Measurements from ENCODE around the gene CFB. TPM values are rescaled to one million over a fixed set of nuclear protein-coding genes. Genes with fewer than 3 reads are reported as not detected.
"Not testable (repeated sequence)": the region's sequence is repeated elsewhere in the genome, so short reads cannot be mapped to it uniquely, and the experiment has no call there.

The CFB gene
- total RNA-seq, 1 donor from 2014 or later, result not detected

DNA sequence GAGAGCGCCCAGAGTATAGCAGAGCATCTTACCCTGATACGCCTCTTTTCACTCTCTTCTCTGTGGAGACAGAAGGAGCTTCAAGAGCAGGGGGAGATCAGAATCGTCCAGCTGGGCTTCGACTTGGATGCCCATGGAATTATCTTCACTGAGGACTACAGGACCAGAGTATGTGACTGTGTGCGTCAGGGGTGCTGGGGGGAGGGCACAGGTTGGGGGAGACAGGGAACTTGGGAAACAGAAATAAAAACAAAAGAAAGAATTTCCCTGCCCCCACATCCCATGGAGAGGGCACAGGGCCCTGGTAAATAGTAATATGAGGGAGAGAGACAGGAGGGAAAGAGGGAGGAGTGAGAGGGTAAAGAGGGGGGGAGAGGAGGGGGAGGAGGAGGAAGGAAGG, 32.9 kb downstream of the CFB start:
- H3K4me3 Mint-ChIP-seq, result no peak overlapping the region
- TF ChIP-seq, protein P1, sequence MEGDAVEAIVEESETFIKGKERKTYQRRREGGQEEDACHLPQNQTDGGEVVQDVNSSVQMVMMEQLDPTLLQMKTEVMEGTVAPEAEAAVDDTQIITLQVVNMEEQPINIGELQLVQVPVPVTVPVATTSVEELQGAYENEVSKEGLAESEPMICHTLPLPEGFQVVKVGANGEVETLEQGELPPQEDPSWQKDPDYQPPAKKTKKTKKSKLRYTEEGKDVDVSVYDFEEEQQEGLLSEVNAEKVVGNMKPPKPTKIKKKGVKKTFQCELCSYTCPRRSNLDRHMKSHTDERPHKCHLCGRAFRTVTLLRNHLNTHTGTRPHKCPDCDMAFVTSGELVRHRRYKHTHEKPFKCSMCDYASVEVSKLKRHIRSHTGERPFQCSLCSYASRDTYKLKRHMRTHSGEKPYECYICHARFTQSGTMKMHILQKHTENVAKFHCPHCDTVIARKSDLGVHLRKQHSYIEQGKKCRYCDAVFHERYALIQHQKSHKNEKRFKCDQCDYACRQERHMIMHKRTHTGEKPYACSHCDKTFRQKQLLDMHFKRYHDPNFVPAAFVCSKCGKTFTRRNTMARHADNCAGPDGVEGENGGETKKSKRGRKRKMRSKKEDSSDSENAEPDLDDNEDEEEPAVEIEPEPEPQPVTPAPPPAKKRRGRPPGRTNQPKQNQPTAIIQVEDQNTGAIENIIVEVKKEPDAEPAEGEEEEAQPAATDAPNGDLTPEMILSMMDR (conservative IDR thresholded peaks at IDR 0.05), result no peak
- no peaks in the 10 kb centered on the region for H3K27me3 Mint-ChIP-seq (ENCODE audit: low read depth)
- H3K9me3 Mint-ChIP-seq, result no peaks in the 10 kb centered on the region
- H3K36me3 Mint-ChIP-seq (ENCODE audit: low read depth), result peaks cover 10% of the 10 kb centered on the region
- no peak for DNase-seq (ENCODE audit: low read depth, low spot score)
- peaks cover under 1% of the 10 kb centered on the region for H3K4me1 Mint-ChIP-seq
- H3K27ac Mint-ChIP-seq (ENCODE audit: unreplicated experiment), result no peak overlapping the region

DNA sequence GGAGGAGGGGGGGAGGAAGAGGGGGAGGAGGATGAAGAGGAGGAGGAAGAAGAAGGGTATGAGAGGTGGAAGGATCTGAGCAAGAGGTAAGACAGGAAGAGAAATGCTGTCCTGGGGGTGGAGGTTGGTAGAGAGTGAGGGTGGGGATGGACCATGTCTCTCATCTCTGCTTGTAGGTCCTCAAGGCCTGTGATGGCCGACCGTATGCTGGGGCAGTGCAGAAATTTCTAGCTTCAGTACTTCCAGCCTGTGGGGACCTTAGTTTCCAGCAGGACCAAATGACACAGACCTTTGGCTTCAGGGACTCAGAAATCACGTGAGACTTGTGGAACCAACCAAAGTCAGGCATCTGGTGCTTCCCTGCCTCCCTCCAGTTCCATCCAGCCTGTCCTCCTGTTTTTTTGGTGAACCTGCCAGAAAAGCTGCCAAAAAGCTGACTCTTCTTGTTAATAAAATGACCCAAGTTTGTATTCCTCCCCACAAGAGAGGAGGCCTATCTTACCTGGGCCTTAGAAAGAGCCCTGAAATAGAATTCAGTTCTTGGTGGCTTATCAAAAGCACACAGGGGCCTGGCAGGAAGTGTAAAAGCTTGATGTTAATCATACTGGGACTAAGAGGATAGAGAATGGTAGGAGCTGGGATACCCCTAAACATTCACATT, 33.5 kb downstream of the CFB start:
- Mint-ChIP-seq H3K27ac (ENCODE audit: unreplicated experiment) (no peak overlapping the region), H3K36me3 (ENCODE audit: low read depth) (peaks cover 7% of the 10 kb centered on the region), H3K9me3 (no peaks in the 10 kb centered on the region), H3K4me3 (no peak overlapping the region), H3K4me1 (no peaks in the 10 kb centered on the region), H3K27me3 (ENCODE audit: low read depth) (no peaks in the 10 kb centered on the region)
- DNase-seq (ENCODE audit: low read depth, low spot score), result no peak
- TF ChIP-seq, protein P1 (conservative IDR thresholded peaks at IDR 0.05), result no peak

DNA sequence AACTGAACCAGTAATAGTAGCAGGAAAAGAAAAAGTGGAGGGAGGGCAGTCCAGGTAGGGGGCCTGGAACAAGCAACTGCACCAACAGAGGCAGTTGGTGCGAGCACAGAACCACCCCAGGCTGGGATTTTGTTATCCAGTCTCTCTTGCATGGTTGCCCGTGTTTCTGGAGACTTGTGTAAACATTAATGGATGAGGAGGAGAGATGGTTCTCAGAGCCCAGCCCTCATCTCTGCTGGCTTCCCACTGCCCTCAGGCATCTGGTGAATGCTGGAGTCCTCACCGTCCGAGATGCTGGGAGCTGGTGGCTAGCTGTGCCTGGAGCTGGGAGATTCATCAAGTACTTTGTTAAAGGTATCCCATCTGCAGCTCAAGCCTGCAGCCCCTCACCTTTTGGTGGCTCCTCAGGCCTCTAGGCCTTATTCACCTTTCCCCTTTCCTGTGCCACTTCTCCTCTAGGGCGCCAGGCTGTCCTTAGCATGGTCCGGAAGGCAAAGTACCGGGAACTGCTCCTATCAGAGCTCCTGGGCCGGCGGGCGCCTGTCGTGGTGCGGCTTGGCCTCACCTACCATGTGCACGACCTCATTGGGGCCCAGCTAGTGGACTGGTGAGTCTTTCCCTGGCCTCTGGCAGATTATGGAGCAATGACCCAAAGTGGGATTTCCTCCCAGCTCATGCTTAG, 34.4 kb downstream of the CFB start:
- not testable (repeated sequence) for H3K27me3 Mint-ChIP-seq (ENCODE audit: low read depth); DNase-seq (ENCODE audit: low read depth, low spot score); H3K36me3 Mint-ChIP-seq (ENCODE audit: low read depth); H3K4me3 Mint-ChIP-seq; H3K4me1 Mint-ChIP-seq; H3K9me3 Mint-ChIP-seq
- H3K27ac Mint-ChIP-seq (ENCODE audit: unreplicated experiment), result peak overlapping the region; percentile 78

DNA sequence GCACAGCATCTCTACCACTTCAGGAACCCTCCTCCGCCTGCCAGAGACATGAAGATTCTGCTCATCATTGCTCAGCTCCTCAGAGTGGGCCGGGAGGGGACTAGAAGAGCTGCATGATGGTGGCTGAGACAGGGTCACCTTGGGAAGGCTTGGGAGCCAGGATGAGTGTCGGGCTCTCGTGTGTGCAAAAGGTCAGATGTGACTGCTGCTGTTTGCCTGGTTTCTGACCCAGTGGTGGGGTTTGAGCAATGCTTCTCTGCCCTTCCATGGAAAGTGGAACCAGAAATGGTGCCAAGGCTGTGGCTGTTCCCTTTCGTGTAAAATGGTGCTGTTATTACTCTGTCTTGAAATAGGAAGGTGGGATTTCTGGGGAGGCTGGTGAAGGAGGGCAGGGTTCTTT, 35.1 kb downstream of the CFB start:
- not testable (repeated sequence) for DNase-seq (ENCODE audit: low read depth, low spot score); H3K4me1 Mint-ChIP-seq; H3K36me3 Mint-ChIP-seq (ENCODE audit: low read depth); H3K27ac Mint-ChIP-seq (ENCODE audit: unreplicated experiment); H3K4me3 Mint-ChIP-seq; H3K9me3 Mint-ChIP-seq; H3K27me3 Mint-ChIP-seq (ENCODE audit: low read depth)

DNA sequence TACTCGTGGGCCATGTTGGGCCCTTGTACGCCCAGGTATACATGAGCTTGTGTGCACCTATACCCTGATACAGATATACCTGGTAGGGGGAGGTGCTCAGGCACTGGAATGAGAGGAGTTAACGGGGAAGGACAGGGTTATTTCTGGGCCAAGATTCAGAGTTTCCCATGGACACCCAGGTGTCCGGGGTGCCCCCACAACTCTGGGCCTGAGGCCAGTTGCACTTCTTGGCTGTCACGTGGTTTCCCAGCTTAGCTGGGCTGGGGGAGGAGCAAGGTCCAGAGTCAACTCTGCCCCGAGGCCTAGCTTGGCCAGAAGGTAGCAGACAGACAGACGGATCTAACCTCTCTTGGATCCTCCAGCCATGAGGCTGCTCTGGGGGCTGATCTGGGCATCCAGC, 35.8 kb downstream of the CFB start, which contains the start of gene C4A:
C4A (plus strand) TSS at position 314 of the 400 bp plus-strand sequence; CDS start at position 365, 51 bp downstream.
- H3K4me3 Mint-ChIP-seq; DNase-seq (ENCODE audit: low read depth, low spot score): not testable (repeated sequence)

DNA sequence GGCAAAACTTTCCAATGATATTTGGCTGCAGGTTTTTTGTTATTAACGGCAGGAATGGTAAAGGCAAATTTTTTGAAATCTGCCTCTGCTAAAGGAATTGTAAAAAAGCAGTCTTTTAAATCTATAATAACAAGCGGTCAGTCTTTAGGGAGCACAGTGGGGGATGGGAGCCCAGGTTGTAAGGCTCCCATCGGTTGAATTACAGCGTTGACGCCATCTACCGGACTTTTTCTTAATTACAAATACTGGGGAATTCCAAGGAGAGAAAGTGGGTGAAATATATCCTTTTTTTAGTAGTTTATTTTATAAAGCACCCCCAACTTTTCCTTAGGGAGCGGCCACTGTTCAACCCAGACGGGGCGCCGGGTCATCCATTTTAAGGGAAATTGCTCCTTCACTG, 43.5 kb downstream of the CFB start:
- not testable (repeated sequence) for H3K27ac Mint-ChIP-seq (ENCODE audit: unreplicated experiment); H3K4me1 Mint-ChIP-seq; H3K4me3 Mint-ChIP-seq; H3K27me3 Mint-ChIP-seq (ENCODE audit: low read depth); DNase-seq (ENCODE audit: low read depth, low spot score); H3K9me3 Mint-ChIP-seq; H3K36me3 Mint-ChIP-seq (ENCODE audit: low read depth)

More for the DNA sequence above, 35.8 kb downstream of the CFB start, which contains the start of gene C4A:
- H3K9me3 Mint-ChIP-seq; H3K27me3 Mint-ChIP-seq (ENCODE audit: low read depth); H3K27ac Mint-ChIP-seq (ENCODE audit: unreplicated experiment); H3K36me3 Mint-ChIP-seq (ENCODE audit: low read depth); H3K4me1 Mint-ChIP-seq: not testable (repeated sequence)

DNA sequence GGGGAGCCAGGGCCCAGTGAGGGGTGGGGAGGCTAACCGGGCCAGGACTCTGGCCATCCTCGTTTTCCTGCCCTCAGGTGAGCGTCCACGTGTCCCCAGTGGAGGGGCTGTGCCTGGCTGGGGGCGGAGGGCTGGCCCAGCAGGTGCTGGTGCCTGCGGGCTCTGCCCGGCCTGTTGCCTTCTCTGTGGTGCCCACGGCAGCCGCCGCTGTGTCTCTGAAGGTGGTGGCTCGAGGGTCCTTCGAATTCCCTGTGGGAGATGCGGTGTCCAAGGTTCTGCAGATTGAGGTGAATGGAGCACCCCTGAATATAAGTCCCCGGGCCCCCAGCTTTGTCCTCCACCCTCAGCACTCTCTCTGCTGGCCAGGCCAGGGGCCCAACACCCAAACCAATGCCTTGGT, 48.5 kb downstream of the CFB start:
- not testable (repeated sequence) for H3K4me1 Mint-ChIP-seq; H3K36me3 Mint-ChIP-seq (ENCODE audit: low read depth)

DNA sequence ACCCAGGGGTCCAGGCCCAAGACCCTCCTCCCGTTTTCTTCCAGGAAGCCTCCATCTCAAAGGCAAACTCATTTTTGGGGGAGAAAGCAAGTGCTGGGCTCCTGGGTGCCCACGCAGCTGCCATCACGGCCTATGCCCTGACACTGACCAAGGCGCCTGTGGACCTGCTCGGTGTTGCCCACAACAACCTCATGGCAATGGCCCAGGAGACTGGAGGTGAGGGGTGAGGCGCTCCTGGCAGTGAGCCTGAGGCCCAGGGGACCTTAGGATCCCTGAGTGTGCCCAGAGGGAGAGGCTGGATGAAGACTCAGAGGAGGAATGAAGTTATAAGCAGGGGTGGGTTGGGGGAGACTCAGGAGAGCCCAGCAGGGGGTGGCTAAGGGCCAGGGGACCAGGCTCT, 50.5 kb downstream of the CFB start:
- H3K36me3 Mint-ChIP-seq (ENCODE audit: low read depth); DNase-seq (ENCODE audit: low read depth, low spot score); H3K27ac Mint-ChIP-seq (ENCODE audit: unreplicated experiment); H3K27me3 Mint-ChIP-seq (ENCODE audit: low read depth); H3K4me1 Mint-ChIP-seq; H3K9me3 Mint-ChIP-seq; H3K4me3 Mint-ChIP-seq: not testable (repeated sequence)

More for the DNA sequence above, 48.5 kb downstream of the CFB start:
- not testable (repeated sequence) for H3K9me3 Mint-ChIP-seq; DNase-seq (ENCODE audit: low read depth, low spot score); H3K27ac Mint-ChIP-seq (ENCODE audit: unreplicated experiment); H3K27me3 Mint-ChIP-seq (ENCODE audit: low read depth); H3K4me3 Mint-ChIP-seq

Small RNA genes lying within 50 kb of the gene (microRNA-seq; reads per million reads assigned to microRNA genes)
- 3.0 reads per million for gene MIR1236

Other genes starting within 250 kb of the CFB start
- 70.9 and 73.6 TPM in 2 replicates for gene ABHD16A, start 242.8 kb upstream of the CFB start, total RNA-seq
- gene LY6G6F, start 239.2 kb upstream of the CFB start, total RNA-seq, result not detected in 2 replicates
- gene LY6G6D, start 230.7 kb upstream of the CFB start, total RNA-seq, result not detected in 2 replicates
- gene LY6G6C, start 224.3 kb upstream of the CFB start, total RNA-seq, result 1.2 TPM in 2 replicates
- not detected in 2 replicates for gene MPIG6B, start 222.7 kb upstream of the CFB start, total RNA-seq
- gene DDAH2, start 216.8 kb upstream of the CFB start, total RNA-seq, result 186 and 194 TPM in 2 replicates
- 305 and 313 TPM in 2 replicates for gene CLIC1, start 209.6 kb upstream of the CFB start, total RNA-seq
- gene MSH5, start 206.1 kb upstream of the CFB start, total RNA-seq, result 79.5 and 86.2 TPM in 2 replicates
- 21.3 and 25.1 TPM in 2 replicates for gene SAPCD1, start 183.4 kb upstream of the CFB start, total RNA-seq
- gene VWA7, start 168.8 kb upstream of the CFB start, total RNA-seq, result 2.0 and 2.7 TPM in 2 replicates
- gene VARS1, start 150.3 kb upstream of the CFB start, total RNA-seq, result 162 and 163 TPM in 2 replicates
- 122 and 135 TPM in 2 replicates for gene LSM2, start 139.1 kb upstream of the CFB start, total RNA-seq
- gene HSPA1L, start 130.8 kb upstream of the CFB start, total RNA-seq, result 1.5 and 1.8 TPM in 2 replicates
- gene HSPA1A, start 130.6 kb upstream of the CFB start, total RNA-seq, result 70.3 and 72.3 TPM in 2 replicates
- gene HSPA1B, start 118.4 kb upstream of the CFB start, total RNA-seq, result 78.5 and 82.5 TPM in 2 replicates
- gene NEU1, start 83.3 kb upstream of the CFB start, total RNA-seq, result 46.3 and 49.9 TPM in 2 replicates
- 0.32 and 0.84 TPM in 2 replicates for gene SLC44A4, start 67.1 kb upstream of the CFB start, total RNA-seq
- 202 and 205 TPM in 2 replicates for gene EHMT2, start 48.4 kb upstream of the CFB start, total RNA-seq
- gene ZBTB12, start 44.0 kb upstream of the CFB start, total RNA-seq, result 60.8 and 61.1 TPM in 2 replicates
- gene C2, start 18.4 kb upstream of the CFB start, total RNA-seq, result 0.35 and 1.2 TPM in 2 replicates
- 86.1 and 88.4 TPM in 2 replicates for gene NELFE, start 12.9 kb downstream of the CFB start, total RNA-seq
- 77.9 and 88.7 TPM in 2 replicates for gene SKIC2, start 13.1 kb downstream of the CFB start, total RNA-seq
- 23.8 and 26.6 TPM in 2 replicates for gene DXO, start 26.0 kb downstream of the CFB start, total RNA-seq
- gene C4A, start 36.0 kb downstream of the CFB start, total RNA-seq, result 5.6 and 10.1 TPM in 2 replicates
- gene C4B, start 68.7 kb downstream of the CFB start, total RNA-seq, result 5.3 and 6.7 TPM in 2 replicates
- gene CYP21A2, start 92.3 kb downstream of the CFB start, total RNA-seq, result 0.23 TPM in 2 replicates
- 4.6 and 6.6 TPM in 2 replicates for gene TNXB, start 163.2 kb downstream of the CFB start, total RNA-seq
- gene ATF6B, start 182.2 kb downstream of the CFB start, total RNA-seq, result 83.6 and 87.1 TPM in 2 replicates
- 12.4 and 13.0 TPM in 2 replicates for gene FKBPL, start 184.2 kb downstream of the CFB start, total RNA-seq
- gene PRRT1, start 205.8 kb downstream of the CFB start, total RNA-seq, result 3.1 and 4.1 TPM in 2 replicates
- 60.9 and 62.3 TPM in 2 replicates for gene PPT2, start 208.0 kb downstream of the CFB start, total RNA-seq
- gene EGFL8, start 218.5 kb downstream of the CFB start, total RNA-seq, result 39.3 and 44.0 TPM in 2 replicates
- 88.9 and 92.9 TPM in 2 replicates for gene AGPAT1, start 230.0 kb downstream of the CFB start, total RNA-seq
- 60.2 and 60.7 TPM in 2 replicates for gene RNF5, start 232.3 kb downstream of the CFB start, total RNA-seq
- gene AGER, start 238.2 kb downstream of the CFB start, total RNA-seq, result 25.7 and 26.0 TPM in 2 replicates
- gene PBX2, start 244.1 kb downstream of the CFB start, total RNA-seq, result 205 and 206 TPM in 2 replicates
- 7.3 and 8.0 TPM in 2 replicates for gene GPSM3, start 246.5 kb downstream of the CFB start, total RNA-seq

Measured in neural crest cell (in vitro differentiated cells).